Osteoblast (primary cell): ENCODE results near the gene PDE1C. TPM values are rescaled to one million over a fixed set of nuclear protein-coding genes. Genes with fewer than 3 reads are reported as not detected.
A peak's percentile ranks its signal among the peaks of the same experiment; 100 is the strongest.

Experiments
- DNase-seq: peaks from one replicate; pipeline ENCODE4 v3.0.0; 2011; ENCODE audit warnings: low spot score, mixed read lengths; ENCODE audit not compliant: insufficient read length; ENCODE audit errors: missing footprints
- H2AFZ ChIP-seq: 2 replicates; pipeline ENCODE4 v1.6.0; 2011; ENCODE audit warnings: mild to moderate bottlenecking, low read length
- H3K27ac ChIP-seq: 2 replicates; pipeline ENCODE4 v1.5.1; 2011; ENCODE audit warnings: mild to moderate bottlenecking, low read depth, low read length, moderate library complexity
- H3K27me3 ChIP-seq: 2 replicates; pipeline ENCODE4 v1.6.0; 2012; ENCODE audit warnings: mild to moderate bottlenecking, control low read depth, inconsistent platforms, low read length, moderate library complexity; ENCODE audit not compliant: insufficient read depth
- H3K36me3 ChIP-seq: 2 replicates; pipeline ENCODE4 v1.5.1; 2011; ENCODE audit warnings: mild to moderate bottlenecking, low read length, control low read depth, moderate library complexity; ENCODE audit not compliant: insufficient read depth
- H3K4me1 ChIP-seq: 2 replicates; pipeline ENCODE4 v1.5.1; 2011; ENCODE audit warnings: mild to moderate bottlenecking, low read length, control low read depth, moderate library complexity; ENCODE audit not compliant: insufficient read depth
- H3K4me2 ChIP-seq: 2 replicates; pipeline ENCODE4 v1.6.0; 2011; ENCODE audit warnings: mild to moderate bottlenecking, low read length; ENCODE audit not compliant: insufficient read depth
- H3K4me3 ChIP-seq: fragments of 200-600 bp; sonication (generic); 3 replicates; pipeline ENCODE4 v1.5.1; 2012; ENCODE audit warnings: mild to moderate bottlenecking, low read length, inconsistent platforms; ENCODE audit not compliant: insufficient read depth
- H3K79me2 ChIP-seq: 2 replicates; pipeline ENCODE4 v1.6.0; 2012; ENCODE audit warnings: mild to moderate bottlenecking, low read length, control low read depth, inconsistent platforms; ENCODE audit not compliant: insufficient read depth
- H3K9me3 ChIP-seq: 2 replicates; pipeline ENCODE4 v1.5.1; 2011; ENCODE audit warnings: low read depth, low read length, control low read depth
- H4K20me1 ChIP-seq: 2 replicates; pipeline ENCODE4 v1.6.0; 2012; ENCODE audit warnings: mild to moderate bottlenecking, low read length, control low read depth; ENCODE audit not compliant: insufficient read depth
- CTCF ChIP-seq: IDR thresholded peaks from 2 replicates; pipeline ENCODE4 v1.5.1; 2011; ENCODE audit warnings: mild to moderate bottlenecking, low read depth, low read length, moderate library complexity; ENCODE audit errors: extremely low read depth
- total RNA-seq: library from RNA; depleted of rRNA; stranded (reverse); fragments of >200 nt; gene quantifications from 2 replicates; pipeline ENCODE4 v1.2.3, GENCODE V29; 2012

The PDE1C gene
- total RNA-seq, 1 donor, result 149 TPM

DNA sequence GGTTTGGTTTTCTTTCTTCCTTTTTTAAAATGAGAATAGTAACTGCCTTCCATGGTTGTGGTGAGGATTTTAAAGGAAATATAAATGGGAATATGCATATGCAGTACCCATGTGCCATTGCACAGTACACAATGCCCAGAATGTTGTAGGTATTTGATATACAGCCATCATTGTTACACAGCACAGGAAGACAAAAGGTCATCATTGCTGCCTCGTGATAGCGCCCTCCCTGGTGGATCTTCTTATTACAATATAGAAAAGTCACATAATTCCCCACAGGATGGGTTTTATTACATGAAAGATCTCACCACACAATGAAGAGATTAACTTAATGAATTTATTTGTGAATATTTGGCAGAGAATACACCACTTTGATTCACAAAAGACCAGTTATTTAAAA is 306.7 kb downstream of the PDE1C start:
- Histone ChIP-seq H4K20me1 (no peaks in the 10 kb centered on the region), H3K36me3 (no peaks in the 10 kb centered on the region), H2AFZ (no peak overlapping the region), H3K4me2 (no peak overlapping the region), H3K4me3 (no peak overlapping the region), H3K9me3 (no peaks in the 10 kb centered on the region), H3K4me1 (no peaks in the 10 kb centered on the region), H3K27me3 (no peaks in the 10 kb centered on the region), H3K79me2 (no peaks in the 10 kb centered on the region), H3K27ac (no peak overlapping the region)
- peak; percentile 37 for TF ChIP-seq CTCF
- no peak for DNase-seq

- Histone ChIP-seq H3K79me2 (no peaks in the 10 kb centered on the region), H3K4me3 (no peak overlapping the region), H3K4me2 (no peak overlapping the region), H3K36me3 (no peaks in the 10 kb centered on the region), H2AFZ (no peak overlapping the region), H3K4me1 (no peaks in the 10 kb centered on the region), H3K27ac (no peak overlapping the region), H3K27me3 (no peaks in the 10 kb centered on the region), H3K9me3 (no peaks in the 10 kb centered on the region), H4K20me1 (no peaks in the 10 kb centered on the region)
- TF ChIP-seq CTCF, result no peak
- no peak for DNase-seq
Observed at GRCh38 chr7:31761646-31762045, 308.6 kb downstream of the PDE1C start.

DNA sequence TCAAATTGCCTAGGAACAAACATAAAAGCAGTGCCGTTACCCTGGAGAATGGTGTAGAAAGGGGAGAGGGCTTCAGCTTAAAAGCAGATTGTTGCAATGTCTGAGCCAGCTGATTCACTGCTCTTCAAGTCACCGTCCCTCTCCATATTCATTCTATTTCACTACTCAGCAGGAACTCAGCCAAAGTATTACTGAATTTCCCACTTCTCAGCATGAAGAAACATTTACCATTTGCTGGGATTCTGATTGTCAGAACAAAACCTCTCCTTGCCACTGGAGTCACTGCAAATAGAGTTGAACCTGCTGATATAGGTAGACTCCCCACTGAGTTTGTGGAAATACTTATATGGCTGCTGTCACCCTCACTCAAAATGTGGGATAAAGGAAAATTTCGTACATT is 311.5 kb downstream of the PDE1C start:
- Histone ChIP-seq H3K4me3 (no peak overlapping the region), H3K36me3 (no peaks in the 10 kb centered on the region), H3K9me3 (no peaks in the 10 kb centered on the region), H4K20me1 (no peaks in the 10 kb centered on the region), H3K27ac (no peak overlapping the region), H3K79me2 (no peaks in the 10 kb centered on the region), H2AFZ (no peak overlapping the region), H3K27me3 (no peaks in the 10 kb centered on the region), H3K4me1 (no peaks in the 10 kb centered on the region), H3K4me2 (no peak overlapping the region)
- TF ChIP-seq CTCF, result no peak
- no peak for DNase-seq

GRCh38 chr7:31751726-31752125 is 318.5 kb downstream of the PDE1C start:
- TF ChIP-seq CTCF, result no peak
- Histone ChIP-seq H3K4me3 (no peak overlapping the region), H3K27me3 (no peaks in the 10 kb centered on the region), H3K79me2 (no peaks in the 10 kb centered on the region), H3K4me1 (no peaks in the 10 kb centered on the region), H4K20me1 (no peaks in the 10 kb centered on the region), H3K36me3 (no peaks in the 10 kb centered on the region), H3K4me2 (no peak overlapping the region), H2AFZ (no peak overlapping the region), H3K27ac (no peak overlapping the region), H3K9me3 (no peaks in the 10 kb centered on the region)
- DNase-seq, result no peak
